GM21447 (cell line): Measurements from ENCODE around the gene SLC6A2.

Experiments used
- ATAC-seq: cut with Tn5 transposase; IDR thresholded peaks from one replicate; pipeline ENCODE4 v1.9.1; 2021; ENCODE audit not compliant: unreplicated experiment

Gene SLC6A2

GRCh38 chr16:55647343-55647742, 8.4 kb upstream of the SLC6A2 start:
- no peak for ATAC-seq

- ATAC-seq: no peak
Measured at GRCh38 chr16:55647798-55648197, 8.0 kb upstream of the SLC6A2 start.

- no peak for ATAC-seq
Measured at GRCh38 chr16:55651841-55652824, 3.7 kb upstream of the SLC6A2 start.

GRCh38 chr16:55653106-55653505, 2.7 kb upstream of the SLC6A2 start:
- no peak for ATAC-seq

GRCh38 chr16:55655381-55655896, 349 bp upstream of the SLC6A2 start:
- no peak for ATAC-seq

- ATAC-seq: no peak
Measured at GRCh38 chr16:55656691-55657092, 904 bp downstream of the SLC6A2 start.

GRCh38 chr16:55657616-55658015, 1.8 kb downstream of the SLC6A2 start:
- no peak for ATAC-seq

- ATAC-seq: no peak
Measured at GRCh38 chr16:55658898-55659420, 3.2 kb downstream of the SLC6A2 start.

GRCh38 chr16:55660026-55660425, 4.2 kb downstream of the SLC6A2 start:
- ATAC-seq: no peak

- no peak for ATAC-seq
Measured at GRCh38 chr16:55660828-55661227, 5.0 kb downstream of the SLC6A2 start.

- ATAC-seq: no peak
Measured at GRCh38 chr16:55661941-55662643, 6.3 kb downstream of the SLC6A2 start.

- no peak for ATAC-seq
Measured at GRCh38 chr16:55662644-55663031, 6.8 kb downstream of the SLC6A2 start.

GRCh38 chr16:55663225-55663624, 7.4 kb downstream of the SLC6A2 start:
- ATAC-seq: no peak

- no peak for ATAC-seq
Measured at GRCh38 chr16:55663765-55664677, 8.2 kb downstream of the SLC6A2 start.

- ATAC-seq: no peak
Measured at GRCh38 chr16:55664786-55665407, 9.1 kb downstream of the SLC6A2 start.

GRCh38 chr16:55665511-55665910, 9.7 kb downstream of the SLC6A2 start:
- ATAC-seq: no peak

GRCh38 chr16:55666012-55666411, 10.2 kb downstream of the SLC6A2 start:
- no peak for ATAC-seq

- no peak for ATAC-seq
Measured at GRCh38 chr16:55667753-55668152, 12.0 kb downstream of the SLC6A2 start.

- ATAC-seq: no peak
Measured at GRCh38 chr16:55668340-55669281, 12.8 kb downstream of the SLC6A2 start.
